Ishikawa (cell line): ENCODE data around the gene CERK.

ENCODE experiments used
- CEBPB ChIP-seq: IDR thresholded peaks from 2 replicates; pipeline ENCODE4 v1.6.1; 2012
- EP300 ChIP-seq: IDR thresholded peaks from 2 replicates; pipeline ENCODE4 v1.6.1; 2012; ENCODE audit warnings: borderline replicate concordance
- RAD21 ChIP-seq: IDR thresholded peaks from 2 replicates; pipeline ENCODE4 v1.6.1; 2012; ENCODE audit warnings: low read depth
- TCF12 ChIP-seq: IDR thresholded peaks from 2 replicates; pipeline ENCODE4 v1.6.1; 2012; ENCODE audit warnings: low read depth
- YY1 ChIP-seq: IDR thresholded peaks from 2 replicates; pipeline ENCODE4 v1.6.1; 2012; ENCODE audit warnings: low read depth
- ZBTB7A ChIP-seq: IDR thresholded peaks from 2 replicates; pipeline ENCODE4 v1.6.1; 2012; ENCODE audit warnings: low read depth
- TF ChIP-seq, protein P1 (sequence below): IDR thresholded peaks from 2 replicates; pipeline ENCODE4 v1.6.1; 2012; ENCODE audit warnings: low read depth, mild to moderate bottlenecking

DNA sequence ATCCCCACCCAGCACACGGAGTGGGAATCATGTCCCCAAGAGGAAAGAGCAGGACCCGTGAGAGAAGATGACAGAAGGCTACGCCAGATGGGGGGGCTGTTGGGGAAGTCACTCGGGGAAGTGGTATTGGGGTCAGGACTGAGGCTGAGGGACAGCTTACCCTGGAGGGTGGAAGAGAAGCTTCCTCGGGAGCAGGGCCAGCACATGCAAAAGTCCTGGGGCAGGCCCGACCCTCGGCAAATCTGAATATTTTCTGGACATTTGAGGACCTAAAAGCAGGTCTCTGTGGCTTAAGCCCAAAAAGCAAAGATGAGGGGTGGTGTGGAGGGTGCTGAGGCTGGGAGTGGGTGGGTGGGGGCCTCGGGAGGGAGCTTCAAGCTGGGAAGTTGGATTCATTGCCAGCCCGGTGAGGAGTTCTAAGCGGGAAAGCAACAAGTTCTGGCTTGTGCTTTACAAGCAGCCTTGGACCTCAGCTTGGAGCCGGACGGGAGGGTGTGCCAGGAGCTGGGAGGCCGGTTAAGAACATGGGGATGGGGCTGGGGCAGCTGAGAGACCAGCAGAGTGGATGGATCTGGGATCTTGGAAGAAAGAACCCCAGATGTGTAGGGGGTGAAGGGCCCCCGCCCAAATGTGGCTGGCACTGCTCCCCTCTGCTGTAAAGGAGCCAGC is 83.0 kb downstream of the CERK start:
- TF ChIP-seq, protein P1, sequence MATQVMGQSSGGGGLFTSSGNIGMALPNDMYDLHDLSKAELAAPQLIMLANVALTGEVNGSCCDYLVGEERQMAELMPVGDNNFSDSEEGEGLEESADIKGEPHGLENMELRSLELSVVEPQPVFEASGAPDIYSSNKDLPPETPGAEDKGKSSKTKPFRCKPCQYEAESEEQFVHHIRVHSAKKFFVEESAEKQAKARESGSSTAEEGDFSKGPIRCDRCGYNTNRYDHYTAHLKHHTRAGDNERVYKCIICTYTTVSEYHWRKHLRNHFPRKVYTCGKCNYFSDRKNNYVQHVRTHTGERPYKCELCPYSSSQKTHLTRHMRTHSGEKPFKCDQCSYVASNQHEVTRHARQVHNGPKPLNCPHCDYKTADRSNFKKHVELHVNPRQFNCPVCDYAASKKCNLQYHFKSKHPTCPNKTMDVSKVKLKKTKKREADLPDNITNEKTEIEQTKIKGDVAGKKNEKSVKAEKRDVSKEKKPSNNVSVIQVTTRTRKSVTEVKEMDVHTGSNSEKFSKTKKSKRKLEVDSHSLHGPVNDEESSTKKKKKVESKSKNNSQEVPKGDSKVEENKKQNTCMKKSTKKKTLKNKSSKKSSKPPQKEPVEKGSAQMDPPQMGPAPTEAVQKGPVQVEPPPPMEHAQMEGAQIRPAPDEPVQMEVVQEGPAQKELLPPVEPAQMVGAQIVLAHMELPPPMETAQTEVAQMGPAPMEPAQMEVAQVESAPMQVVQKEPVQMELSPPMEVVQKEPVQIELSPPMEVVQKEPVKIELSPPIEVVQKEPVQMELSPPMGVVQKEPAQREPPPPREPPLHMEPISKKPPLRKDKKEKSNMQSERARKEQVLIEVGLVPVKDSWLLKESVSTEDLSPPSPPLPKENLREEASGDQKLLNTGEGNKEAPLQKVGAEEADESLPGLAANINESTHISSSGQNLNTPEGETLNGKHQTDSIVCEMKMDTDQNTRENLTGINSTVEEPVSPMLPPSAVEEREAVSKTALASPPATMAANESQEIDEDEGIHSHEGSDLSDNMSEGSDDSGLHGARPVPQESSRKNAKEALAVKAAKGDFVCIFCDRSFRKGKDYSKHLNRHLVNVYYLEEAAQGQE = no peak
- TF ChIP-seq RAD21 (no peak), EP300 (no peak), ZBTB7A (no peak), TCF12 (no peak), YY1 (no peak), CEBPB (no peak)
